Measurements from ENCODE around the gene THAP3. TPM values are rescaled to one million over a fixed set of nuclear protein-coding genes. Genes with fewer than 3 reads are reported as not detected.
A peak's percentile ranks its signal among the peaks of the same experiment; 100 is the strongest.

Gene THAP3
- total and polyA plus RNA-seq, 2 of the 4 experiments (the other 2 are of a cell fraction) = 14.2 to 14.9 TPM

DNA sequence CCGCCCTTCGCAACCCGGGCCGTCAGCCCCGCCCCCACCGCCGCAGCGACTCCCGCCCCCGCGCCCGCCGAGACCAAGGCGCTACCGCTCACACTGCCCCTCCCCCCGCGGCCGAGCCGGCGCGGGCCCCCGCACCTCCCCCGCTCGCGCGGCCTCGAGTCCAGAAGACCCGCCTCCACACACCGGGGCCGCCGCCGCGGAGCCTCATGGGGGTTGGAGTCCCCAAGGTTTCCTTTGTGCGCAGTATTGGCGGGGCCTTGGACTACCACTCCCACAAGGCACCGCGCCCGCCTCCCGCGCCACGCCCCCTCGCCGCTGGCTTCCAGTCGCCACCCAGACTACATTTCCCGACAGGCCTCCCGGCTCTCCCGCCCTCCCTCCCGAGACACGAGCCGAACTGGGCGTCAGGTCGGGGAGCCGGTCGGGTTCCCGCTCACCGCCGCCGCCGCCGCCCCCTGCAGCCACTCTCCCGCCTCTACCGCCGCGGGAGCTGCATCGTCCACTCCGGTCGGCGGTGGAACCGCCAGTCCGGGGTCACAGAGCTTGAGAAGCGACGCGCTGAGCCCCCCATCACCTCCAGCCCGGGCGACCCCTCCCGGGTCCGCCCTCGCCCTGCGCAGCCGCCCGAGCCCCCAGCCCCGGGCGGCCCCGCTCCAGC, 11.2 kb upstream of the THAP3 start, which contains the start of gene PHF13:
Gene PHF13 (plus strand): TSS at position 371 of the 658 bp plus-strand sequence. CDS start 336 bp downstream, outside the sequence.
- in situ Hi-C loops (cut with MboI; ENCODE audit: low sequenced_read_pairs) = no loop called here
- no peaks in the 10 kb centered on the region for H3K27me3 ChIP-seq (ENCODE audit: control insufficient read depth, insufficient read depth, low read length)
- peaks cover 6% of the 10 kb centered on the region for H3K36me3 ChIP-seq (ENCODE audit: control insufficient read depth, insufficient read depth, low read length)
- peak within 1 kb of the TSS; percentile 90 for H3K23ac ChIP-seq (ENCODE audit: low read depth, low read length)
- peak within 1 kb of the TSS; percentile 44; the same call in 1 of the 2 replicates for H4K5ac ChIP-seq (ENCODE audit: low read depth, low read length)
- ChIA-PET POLR2A (ENCODE audit: unreplicated experiment) (no interaction called here), CTCF (no interaction called here)
- peak; percentile 99 for DNase-seq
- H2AK9ac ChIP-seq (replicated peaks; ENCODE audit: low read depth, low read length, poor library complexity) = peak within 1 kb of the TSS; percentile 99
- WGBS, 2 experiments (ENCODE audit: extremely low coverage in 2 of 2, insufficient read length in 1 of 2) = 0% methylated on average over 22 of the region's 84 CpGs; no CpG with 5 or more reads in 1 of the 2 experiments
- peaks cover 5% of the 10 kb centered on the region for H3K4me1 ChIP-seq (ENCODE audit: control insufficient read depth, insufficient read depth, low read length)
- H3K4ac ChIP-seq (ENCODE audit: low read depth, low read length) = peak within 1 kb of the TSS; percentile 79
- TF ChIP-seq MXI1 (IDR thresholded peaks at IDR 0.05; ENCODE audit: borderline replicate concordance, low read depth, low read length) (peak; percentile 54; the same call in 1 of the 2 replicates), POLR2A (IDR thresholded peaks at IDR 0.05; ENCODE audit: low read depth, low read length) (0 out of 2 replicates have a peak, but pooled peaks have one; percentile 43), FOS (IDR thresholded peaks at IDR 0.05; ENCODE audit: low read depth, low read length) (no peak), RFX5 (IDR thresholded peaks at IDR 0.05; ENCODE audit: low read depth, low read length) (no peak), BHLHE40 (IDR thresholded peaks at IDR 0.05; ENCODE audit: low read depth, low read length) (no peak), MAZ (IDR thresholded peaks at IDR 0.05; ENCODE audit: borderline replicate concordance, low read depth, low read length) (peak; percentile 78; the same call in 1 of the 2 replicates), SMC3 (IDR thresholded peaks at IDR 0.05; ENCODE audit: low read depth, low read length) (no peak)
- peak within 1 kb of the TSS; percentile 94 for H3K14ac ChIP-seq (replicated peaks; ENCODE audit: low read depth, low read length)
- peak within 1 kb of the TSS; percentile 86 for H3K9ac ChIP-seq (ENCODE audit: low read depth, low read length)
- peak; percentile 91 for ATAC-seq (ENCODE audit: low read depth)
- H4K8ac ChIP-seq (ENCODE audit: low read depth in 2 of 2, low read length in 2 of 2) = peak within 1 kb of the TSS; percentile 3 to 61; a peak in 3 of 4 replicates
- H3K9me1 ChIP-seq (ENCODE audit: insufficient read depth, low read length) = no peaks in the 10 kb centered on the region; the same call in 1 of the 2 replicates
- peak within 1 kb of the TSS; percentile 93 for H3K27ac ChIP-seq (ENCODE audit: insufficient read depth, low read length)
- peaks cover 26% of the 10 kb centered on the region for H4K20me1 ChIP-seq (ENCODE audit: insufficient read depth, low read length)
- intact Hi-C loops (cut with micrococcal nuclease) = loop anchor here (1.0 kb wide), 1 partner anchor 9 kb away; no protein-coding TSS in a partner anchor
- dilution Hi-C loops (cut with HindIII; ENCODE audit: low sequenced_read_pairs, unreplicated experiment) = no loop called here
- peak within 1 kb of the TSS; percentile 63 for H2AK5ac ChIP-seq (ENCODE audit: low read depth, low read length)
- H3K4me2 ChIP-seq (ENCODE audit: low read depth, low read length) = peak within 1 kb of the TSS; percentile 90
- peak within 1 kb of the TSS; percentile 93 for H2BK5ac ChIP-seq (ENCODE audit: low read depth, low read length, poor library complexity, severe bottlenecking)
- H4K91ac ChIP-seq (ENCODE audit: insufficient read depth, low read depth, low read length) = peak within 1 kb of the TSS; percentile 50
- no TSS peak for BruUV-seq (replicated peaks)
- peak within 1 kb of the TSS; percentile 84 for H3K56ac ChIP-seq (ENCODE audit: extremely low read depth, insufficient read depth, low read length)
- H2BK15ac ChIP-seq (ENCODE audit: low read depth, low read length) = peak within 1 kb of the TSS; percentile 4; the same call in 1 of the 3 replicates
- peaks cover 20 to 44% of the 10 kb centered on the region in 2 experiments for H3K79me1 ChIP-seq (ENCODE audit: low read depth in 1 of 2, low read length in 2 of 2)
- peak within 1 kb of the TSS; percentile 97 for H3K4me3 ChIP-seq (ENCODE audit: insufficient read depth, low read depth, low read length)
- peak within 1 kb of the TSS; percentile 84 for H3K18ac ChIP-seq (ENCODE audit: low read depth, low read length)
- H3K9me3 ChIP-seq (ENCODE audit: control insufficient read depth, insufficient read depth, low read length) = no peaks in the 10 kb centered on the region
- no peak within 1 kb of the TSS for H2BK20ac ChIP-seq (ENCODE audit: low read depth, low read length)
- peak within 1 kb of the TSS; percentile 95 for H2AFZ ChIP-seq (replicated peaks; ENCODE audit: low read length, poor library complexity)
- peak within 1 kb of the TSS; percentile 53; the same call in 1 of the 2 replicates for H2BK120ac ChIP-seq (ENCODE audit: low read depth, low read length)
